ENCODE measurements around the gene PNCK.

DNA sequence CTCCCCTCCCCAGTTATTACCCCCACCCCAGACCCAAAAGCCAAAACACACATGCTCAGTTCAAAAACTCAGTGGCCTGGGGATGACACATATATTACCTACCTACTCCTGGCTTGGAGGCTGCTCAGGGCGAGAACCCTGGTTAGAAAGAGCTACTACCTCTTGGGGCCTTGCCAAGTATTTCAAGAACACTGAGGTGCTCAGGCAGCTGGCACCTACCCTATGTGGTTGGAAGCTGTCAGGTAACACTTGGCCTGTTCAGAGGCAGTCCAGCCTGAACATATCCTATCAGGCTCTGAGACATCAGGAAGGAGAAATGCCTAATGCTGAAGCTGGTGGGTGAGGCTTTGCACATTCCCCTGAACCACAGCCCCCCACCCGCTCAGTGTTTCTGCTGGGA lies 45.6 kb upstream of the PNCK start:
- TF ChIP-seq GATA2 (IDR thresholded peaks at IDR 0.05; ENCODE audit: low read depth, low read length) (no peak), GATA3 (IDR thresholded peaks at IDR 0.05; ENCODE audit: low read depth, low read length) (no peak)

Measured in SH-SY5Y (cell line).